NCI-H2171 treated with DMSO at 0.1 percent for 48 hours (cell line): ENCODE results near the gene DYSF.

Source experiments
- DNase-seq: peaks from one replicate; lab custom pipeline; 2025; lab: John Stamatoyannopoulos, UW

The DYSF gene

DNA sequence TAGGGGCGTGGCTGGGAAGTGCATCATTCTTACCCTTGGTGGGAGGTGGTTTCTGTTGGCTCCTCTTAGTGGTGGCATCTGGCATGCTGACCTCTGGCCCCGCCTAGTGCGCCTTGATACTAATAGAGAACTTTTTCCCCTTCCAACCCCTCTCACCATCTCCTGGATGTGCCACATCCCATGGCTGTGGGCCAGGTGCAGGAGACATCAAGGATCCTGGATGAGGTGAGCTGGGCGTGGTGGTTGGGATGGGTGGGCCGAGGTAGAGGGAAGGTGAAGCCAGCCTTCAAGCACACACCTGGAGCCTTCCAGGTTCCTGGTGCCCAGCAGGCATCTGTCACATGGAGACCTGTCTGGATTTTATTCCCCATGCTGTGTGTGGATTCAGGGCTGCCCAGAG is 149.2 kb downstream of the DYSF start:
- DNase-seq, result no peak

DNA sequence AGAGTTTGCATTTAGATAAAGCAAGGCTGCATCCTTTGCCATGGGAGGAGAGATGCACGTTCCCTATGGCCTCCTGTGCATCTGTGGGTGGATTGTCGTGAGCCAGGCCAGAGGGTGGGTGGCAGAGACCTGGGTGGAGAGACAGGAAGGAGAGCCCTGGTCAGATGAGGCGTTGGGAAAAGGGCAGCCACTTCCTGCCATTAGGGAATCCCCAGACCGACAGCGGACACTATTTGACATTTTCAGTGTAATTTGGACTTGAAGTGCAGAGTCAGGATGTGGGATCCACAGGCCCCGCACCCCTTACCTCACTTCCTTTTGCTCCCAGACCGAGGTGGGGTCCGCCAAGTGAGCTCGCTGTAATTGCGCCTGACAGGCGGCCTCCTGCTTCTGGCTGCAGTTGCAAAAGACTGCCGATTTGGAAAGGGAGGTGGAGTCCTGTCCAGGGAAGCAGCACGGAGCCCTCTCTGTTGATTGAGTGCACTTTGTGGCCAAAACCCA is 150.0 kb downstream of the DYSF start:
- DNase-seq, result no peak

DNA sequence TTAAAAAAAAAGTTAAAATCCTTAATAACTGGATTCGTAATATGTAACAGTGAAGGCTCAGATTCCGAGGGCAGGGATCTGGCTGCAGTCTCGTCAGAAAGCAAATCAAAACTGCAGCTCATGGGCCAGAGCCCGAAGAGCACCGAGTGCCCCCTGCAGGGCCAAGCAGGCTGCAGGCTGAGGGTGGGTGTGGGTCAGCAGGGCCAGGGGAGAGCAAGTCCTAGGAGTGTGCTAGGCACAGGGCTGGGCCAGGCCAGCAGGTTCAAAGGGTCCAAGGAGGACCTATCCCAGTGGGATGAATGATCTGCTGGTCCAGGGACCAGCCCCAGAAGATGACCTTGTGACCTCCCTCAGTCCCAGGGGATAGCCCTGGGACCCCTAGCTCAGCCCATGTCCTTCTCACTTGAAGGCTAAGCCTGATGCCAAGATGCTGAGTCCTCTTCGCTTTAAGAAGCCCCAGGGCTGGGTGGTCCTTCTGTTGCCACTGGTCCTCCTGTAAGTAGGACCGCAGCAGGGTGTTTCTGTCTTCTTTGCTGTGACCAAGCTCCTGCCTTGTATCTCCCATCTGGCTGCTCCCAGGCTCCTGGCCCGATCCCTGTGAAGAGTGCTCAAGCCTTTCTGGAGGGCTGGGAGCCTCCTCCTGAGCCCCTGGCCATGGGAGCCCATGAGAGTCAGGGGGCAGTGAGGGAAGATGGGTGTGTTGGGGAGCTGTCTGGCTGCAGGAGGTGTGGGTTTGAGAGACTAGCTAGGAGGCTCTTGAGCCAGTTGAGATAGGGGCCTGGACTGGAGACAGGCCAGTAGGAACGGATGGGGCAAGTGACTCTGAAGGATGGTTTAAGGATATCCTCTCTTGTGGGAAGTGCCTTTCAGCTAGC is 150.7 kb downstream of the DYSF start:
- no peak for DNase-seq

DNA sequence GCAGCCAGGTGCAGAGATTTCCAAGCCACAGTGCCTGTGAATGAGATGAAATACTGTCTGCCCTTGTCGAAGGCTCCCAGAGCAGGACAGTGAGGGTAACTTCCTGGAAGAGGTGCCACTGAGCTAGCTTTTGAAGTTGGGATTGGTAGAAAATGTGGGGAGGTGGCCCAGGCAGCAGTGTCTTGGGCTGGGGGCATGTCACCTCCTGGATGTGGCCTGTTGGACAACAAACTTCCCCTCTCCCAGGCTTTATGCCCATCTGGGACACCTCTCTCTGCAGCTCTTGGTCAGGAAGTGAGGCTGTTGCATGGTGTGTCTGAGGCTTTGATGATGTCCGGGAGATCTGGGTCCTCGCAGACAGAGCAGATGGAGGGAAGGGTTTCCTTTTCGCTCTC is 151.4 kb downstream of the DYSF start:
- DNase-seq, result no peak

DNA sequence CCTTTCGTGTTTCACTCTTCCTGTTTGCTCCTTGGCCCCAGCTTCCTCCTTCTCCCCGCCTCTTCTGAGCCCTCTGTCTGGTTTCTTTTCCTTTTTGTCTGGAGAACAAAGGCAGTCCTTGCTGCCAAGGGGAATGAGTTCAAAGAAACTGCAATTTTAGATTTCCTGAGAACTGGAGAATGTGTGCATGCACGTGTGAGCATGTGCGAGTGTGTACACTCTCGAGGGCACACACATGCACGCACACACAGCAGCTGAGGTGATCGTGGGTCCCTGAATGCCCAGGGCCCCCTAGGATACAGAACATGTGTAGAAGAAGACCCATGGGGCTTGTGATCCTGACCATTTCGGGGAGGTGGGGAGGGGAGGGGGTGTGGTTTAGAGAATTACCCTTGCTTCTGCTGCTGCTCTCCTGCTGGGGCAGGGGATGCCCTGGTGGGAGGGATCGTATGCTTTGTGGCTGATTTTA is 151.8 kb downstream of the DYSF start:
- DNase-seq, result no peak

DNA sequence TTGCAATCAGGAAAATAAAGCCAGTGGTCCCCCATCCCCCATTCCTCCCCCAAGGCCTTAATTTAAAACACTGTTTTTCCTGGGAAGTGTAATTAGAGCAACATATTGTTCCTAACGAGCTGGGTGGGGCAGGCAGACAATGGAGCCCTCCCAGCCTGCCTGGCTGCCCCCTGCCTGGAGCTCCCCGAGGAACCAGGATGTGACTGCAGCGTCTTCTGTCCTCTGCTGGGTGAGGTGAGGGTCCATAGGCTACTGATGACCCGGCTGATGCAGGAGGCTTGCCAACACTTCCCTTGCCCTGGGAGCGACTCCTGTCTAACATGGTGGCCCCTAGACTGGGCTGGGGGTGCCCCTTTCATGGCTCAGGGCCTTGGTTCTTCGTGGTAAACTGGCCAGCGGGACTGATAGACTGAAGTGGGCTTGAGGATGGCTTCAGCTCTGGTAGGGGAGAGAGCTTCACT is 152.4 kb downstream of the DYSF start:
- no peak for DNase-seq

DNA sequence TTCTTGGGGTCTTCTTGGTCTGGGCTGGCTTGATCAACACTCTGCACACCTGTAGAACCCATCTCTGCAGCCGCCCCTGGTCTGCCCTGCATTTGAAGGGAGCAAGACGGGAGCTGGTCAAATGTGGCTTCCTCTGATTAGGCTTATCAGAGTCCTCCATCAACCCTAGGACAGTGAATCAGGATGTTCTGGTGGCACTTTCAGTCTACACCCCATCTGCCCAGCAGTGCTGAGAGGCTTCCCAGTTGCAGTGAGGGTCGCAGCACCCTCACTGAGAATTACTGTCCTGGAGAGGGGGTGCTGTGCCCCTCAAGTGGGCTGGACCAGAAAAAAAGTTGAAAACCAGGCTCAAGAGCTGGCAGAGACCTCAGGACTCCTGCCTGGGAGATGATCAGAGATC is 152.9 kb downstream of the DYSF start:
- DNase-seq, result no peak

DNA sequence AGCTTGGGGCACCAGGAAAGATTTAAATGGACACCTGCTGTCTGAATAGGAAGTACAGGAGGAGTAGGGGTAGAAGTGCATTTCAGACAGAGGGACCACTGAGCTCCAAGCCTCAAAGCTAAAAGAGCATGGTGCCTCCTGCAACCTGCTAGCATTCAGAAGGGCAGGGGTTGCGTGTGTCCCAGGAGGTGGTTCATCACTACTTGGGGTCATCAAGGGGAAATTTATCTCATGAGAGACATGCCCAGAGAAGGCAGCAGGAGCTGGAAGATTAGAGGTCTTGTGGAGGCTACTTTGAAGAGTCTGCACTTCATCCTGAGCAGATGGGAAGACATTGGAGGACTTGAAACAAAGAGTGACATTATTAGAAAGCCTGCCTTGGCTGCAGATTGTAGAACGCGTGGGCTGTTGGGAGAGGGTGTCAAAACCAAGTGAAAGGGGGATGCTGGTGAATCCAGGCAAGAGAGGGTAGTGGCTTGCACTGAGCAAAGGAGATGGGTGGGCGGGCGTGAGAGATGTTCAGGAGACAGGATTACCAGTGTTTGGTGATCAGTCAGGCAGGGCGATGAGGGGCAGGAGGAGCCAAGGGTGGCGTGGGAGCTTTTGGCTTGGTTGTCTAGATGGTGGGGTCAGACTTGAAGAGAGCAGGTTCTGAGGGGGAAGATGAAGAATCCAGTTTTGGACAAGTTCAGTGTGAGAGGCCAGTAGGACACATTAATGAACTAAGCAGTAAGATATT is 154.0 kb downstream of the DYSF start:
- no peak for DNase-seq

DNA sequence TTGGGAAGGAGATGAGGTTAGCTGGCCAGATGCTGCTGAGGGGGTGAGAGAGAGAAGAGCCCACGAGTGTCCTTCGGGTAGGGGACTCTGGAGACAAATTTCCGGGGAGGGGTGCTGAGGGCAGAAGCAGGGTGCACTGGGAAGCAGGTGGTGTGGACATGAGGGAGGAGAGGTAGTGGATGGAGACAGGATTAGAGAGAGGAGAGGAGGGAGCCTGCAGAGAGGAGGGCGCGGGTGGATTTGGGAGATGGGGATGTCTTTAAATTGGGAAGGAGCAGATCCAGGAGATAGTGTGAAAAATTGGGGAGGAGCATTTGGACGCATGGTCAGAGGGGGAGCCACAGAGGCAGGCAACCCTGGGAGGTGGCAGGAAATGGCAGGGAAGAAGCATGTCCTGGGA is 154.7 kb downstream of the DYSF start:
- DNase-seq, result no peak

DNA sequence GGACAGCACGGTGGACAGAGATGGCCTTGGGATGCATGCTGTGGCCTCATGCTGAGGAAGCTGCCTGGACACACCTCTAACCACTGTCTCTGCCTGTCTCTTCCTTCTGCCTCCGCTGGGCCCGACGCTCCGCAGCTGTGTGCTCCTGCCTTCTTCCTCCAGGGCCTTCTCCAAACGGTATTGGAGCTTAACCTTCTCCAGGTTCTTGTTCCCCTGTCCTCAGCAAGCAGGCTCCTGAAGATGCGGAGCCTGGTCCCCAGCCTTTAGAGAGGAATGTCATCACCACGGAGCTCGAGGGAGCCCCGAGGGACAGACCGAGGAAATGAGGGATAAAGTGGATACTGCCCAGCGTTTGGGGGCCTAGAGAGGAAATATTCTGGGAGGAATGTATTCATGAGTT is 155.1 kb downstream of the DYSF start:
- DNase-seq, result no peak

DNA sequence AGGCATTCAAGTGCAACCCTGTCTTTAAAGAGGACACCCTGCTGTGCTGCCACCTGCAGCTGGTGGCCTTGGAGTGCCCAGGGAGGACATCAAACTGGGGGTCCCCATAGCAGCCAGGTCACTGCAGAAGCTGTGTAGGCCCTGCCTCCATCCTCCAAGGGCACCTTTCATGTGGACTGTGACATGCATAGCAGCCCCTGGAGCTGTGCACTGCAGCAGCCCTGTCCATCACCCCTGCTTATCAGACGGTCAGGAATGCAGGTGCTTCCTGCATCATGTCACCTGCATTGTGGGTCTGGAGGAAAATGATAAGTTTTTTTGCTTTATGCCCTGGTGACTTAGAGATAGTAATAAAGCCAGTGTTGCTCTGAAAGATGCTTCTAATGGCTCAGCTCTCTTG is 155.7 kb downstream of the DYSF start:
- no peak for DNase-seq

DNA sequence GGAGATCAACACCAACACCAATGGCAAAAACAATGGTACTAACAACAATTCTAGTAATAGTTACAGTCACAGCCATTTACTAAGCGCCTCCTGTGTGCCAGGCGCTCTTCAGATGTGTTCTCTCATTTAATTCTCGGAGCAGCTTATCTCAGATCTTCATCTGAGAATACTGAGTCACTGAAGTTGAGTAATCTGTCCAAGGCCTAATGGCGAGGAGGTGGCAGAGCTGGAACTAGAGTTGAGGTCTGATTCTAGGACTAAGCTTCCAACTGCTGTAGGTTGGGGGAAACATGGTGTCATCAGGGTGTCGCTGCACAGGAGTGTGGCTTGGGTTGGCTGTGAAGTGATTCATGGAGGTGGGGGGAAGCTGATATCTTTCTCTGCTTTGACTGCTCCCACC is 156.1 kb downstream of the DYSF start:
- no peak for DNase-seq

DNA sequence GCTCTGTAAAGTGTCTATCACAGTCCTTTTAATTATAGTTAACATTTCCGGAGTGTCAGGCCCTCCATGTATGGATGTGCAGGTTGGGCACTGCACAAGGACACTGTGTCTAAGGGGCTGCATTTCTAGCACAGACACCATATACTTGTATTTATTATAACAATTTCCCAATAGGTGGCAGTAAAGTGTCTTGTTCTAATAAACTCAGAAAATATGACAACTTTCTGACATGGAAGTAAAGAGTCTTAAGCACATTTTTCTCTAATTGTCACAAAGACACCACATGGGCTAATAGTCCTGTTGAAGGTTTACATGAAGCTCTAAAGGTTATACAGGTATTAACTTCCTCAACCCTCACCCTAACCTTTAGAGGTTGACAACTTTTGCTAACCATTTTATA is 156.6 kb downstream of the DYSF start:
- DNase-seq, result peak; percentile 42

DNA sequence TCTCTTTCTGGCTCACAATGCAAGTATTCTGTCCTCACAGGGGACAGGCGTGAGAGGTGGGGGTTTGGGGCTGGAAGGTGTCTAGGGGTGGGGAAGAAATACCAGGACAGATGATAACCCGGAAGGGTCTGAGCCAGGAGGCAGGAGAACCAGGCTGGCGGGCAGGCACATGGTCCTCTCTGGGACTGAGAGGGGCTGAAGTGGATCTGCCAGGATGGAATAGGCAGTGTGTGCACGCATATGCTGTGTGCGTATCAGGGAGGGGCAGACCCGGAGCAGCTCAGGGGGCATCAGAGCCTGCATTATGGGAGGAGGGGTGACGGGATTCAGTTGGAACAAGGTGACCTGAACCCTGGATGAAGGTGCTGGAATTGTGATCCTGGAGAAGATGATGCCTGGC is 157.3 kb downstream of the DYSF start:
- DNase-seq, result no peak

DNA sequence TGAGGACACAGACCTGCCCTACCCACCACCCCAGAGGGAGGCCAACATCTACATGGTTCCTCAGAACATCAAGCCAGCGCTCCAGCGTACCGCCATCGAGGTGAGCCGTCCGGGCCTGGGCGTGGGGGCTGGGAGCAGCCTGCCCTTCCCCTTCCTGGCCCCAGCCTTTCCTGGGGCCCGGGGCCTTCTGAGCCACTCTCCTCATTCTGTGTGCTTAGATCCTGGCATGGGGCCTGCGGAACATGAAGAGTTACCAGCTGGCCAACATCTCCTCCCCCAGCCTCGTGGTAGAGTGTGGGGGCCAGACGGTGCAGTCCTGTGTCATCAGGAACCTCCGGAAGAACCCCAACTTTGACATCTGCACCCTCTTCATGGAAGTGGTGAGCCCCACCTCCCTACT is 157.9 kb downstream of the DYSF start:
- DNase-seq, result no peak

DNA sequence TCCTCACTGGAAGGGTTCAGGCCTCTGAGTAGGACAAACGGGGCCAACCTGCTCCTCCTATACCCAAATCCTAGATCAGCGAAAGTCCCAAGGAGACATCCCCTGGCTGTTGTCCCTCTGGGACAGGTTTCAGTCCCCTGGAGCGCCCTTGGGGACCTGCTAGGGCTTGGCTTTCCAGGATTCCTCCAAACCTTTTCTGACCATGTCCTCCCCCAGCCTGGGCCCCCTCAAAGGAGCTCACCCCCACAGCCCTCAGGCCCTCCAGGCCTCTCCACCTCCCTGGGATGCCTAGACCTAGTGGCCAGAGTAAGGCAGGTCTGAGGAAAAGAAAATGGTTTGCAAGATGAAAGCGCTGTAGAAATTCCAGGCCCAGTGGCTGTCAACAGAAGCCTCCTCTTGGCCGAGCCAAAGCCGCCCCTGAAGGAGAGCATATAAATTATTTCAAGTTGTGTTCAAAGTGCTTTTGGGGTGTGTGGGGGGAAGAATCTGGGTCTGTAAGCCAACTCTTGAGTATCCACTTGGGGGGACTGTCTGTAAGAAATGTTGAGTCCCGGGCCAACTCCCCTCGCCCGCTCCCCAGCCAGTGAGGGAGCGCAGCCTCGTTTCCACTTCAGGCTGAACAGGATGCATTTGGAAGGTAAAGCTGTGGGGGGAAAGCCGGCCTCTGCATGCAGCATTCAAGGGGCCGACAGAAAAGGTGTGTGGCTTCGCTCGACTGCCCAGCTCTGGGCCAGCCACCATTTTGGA is 158.6 kb downstream of the DYSF start:
- DNase-seq, result no peak

DNA sequence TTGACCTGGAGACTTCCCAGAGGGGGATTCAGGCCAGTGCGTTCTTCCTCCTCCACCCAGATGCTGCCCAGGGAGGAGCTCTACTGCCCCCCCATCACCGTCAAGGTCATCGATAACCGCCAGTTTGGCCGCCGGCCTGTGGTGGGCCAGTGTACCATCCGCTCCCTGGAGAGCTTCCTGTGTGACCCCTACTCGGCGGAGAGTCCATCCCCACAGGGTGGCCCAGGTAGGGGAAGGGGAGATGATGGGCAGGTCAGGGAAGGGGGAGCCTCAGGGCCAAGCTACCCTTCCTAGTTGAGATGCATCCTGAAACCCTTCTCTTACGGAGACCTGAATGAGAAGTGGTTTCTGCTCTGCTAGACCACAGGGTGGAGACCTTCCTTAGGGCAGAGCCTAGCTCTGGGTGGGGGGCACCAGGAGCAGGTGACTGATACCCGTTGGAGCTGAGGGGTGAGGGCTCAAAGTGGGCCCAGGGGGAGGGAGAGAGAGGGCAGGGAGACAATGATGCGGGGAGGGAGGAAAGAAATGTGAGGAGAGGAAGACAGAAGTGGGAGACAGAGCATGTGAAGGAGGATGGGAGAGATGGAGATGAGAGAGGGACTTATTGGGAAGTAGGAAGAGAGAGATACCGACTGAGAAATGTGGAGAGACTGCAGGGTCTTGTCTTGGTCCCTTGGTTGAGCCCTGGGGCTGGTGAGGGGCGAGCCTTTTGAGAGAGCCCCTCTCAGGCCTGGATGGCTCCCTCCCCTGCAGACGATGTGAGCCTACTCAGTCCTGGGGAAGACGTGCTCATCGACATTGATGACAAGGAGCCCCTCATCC is 159.4 kb downstream of the DYSF start:
- DNase-seq, result no peak

DNA sequence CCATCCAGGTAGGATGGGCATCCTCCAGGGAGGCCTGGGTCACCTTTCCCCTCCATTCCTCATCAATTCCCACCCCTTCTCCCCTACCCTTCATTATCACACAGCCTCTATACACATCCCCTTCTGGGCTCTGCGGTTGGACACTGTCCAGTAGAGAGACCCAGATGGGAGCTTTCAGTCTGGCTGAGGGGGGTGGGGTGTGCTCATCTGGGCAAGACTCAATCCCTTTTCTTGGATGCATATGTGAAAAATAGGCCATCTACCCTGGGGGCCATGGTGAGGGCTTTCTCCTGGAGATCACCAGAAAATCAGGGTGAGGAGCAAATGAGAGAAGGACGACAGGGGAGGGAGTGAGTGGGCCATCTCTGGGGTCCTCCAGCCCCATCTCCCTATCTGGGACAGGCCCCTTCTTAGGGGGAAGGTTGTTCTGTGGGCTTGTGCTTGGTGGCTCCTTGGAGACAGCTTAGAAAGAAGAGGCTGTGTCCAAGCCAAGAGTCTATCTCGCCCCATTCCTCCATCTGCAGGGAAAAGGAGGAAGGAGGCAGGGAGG is 160.1 kb downstream of the DYSF start:
- DNase-seq, result no peak

DNA sequence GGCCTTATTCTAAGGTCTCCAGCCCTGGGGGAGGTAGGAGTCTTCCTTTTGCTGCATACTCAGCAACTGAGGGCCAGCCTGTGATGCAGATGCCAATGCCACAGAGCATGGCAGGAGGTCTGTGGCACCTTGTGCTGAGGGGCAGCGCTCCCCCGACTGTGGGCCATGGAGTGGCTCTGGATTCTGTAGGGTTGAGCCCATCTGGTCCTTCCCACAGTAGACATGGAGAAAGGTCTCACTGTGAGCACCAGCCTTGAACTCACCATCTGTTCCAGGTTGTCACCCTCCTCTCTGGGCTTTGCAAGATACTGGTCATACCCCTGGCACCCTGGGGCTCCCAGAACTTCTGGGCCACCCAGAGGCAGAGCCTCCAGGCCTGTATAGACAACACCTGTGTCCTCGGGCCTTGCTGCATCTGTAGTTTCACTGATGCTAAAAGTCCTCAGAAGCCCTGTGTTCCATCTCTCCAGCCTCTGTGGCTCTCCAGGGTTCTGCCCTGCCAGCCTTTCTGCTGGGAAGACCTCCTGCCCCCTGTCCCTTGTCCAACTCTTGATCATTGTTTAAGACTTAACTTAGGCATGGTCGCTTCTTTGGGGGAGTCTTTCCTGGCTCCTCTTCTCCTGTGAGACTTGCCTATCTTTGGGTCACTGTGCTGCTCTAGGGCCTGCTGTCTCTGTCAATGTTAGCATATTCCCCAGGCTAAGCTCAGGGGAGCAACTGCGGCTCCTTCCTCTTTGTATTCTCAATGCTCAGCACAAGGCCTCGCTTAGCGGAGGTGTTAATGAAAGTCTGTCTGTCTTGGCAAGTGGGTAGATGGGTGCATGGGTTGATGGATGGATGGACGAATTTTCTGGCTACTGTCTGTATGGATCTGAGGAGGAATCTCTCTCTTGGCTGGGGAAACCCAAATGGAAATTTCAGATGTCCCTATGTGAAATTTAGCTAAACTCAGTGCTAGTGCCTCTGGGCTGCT is 160.9 kb downstream of the DYSF start:
- DNase-seq, result no peak
